Fibroblast of lung (primary cell): ENCODE measurements around the gene TMEM267.

Experiments
- CTCF ChIP-seq, 2 donors: IDR thresholded peaks in 1 of 2; conservative IDR thresholded peaks in 1 of 2; 1 replicate in 1 of 2; 2 replicates in 1 of 2; pipeline ENCODE4 v1.5.1; 2011 to 2012; ENCODE audit warnings: low read length in 2 of 2, control low read depth in 1 of 2, inconsistent platforms in 1 of 2, low read depth in 1 of 2, mild to moderate bottlenecking in 1 of 2
- EZH2 ChIP-seq: IDR thresholded peaks from 2 replicates; pipeline ENCODE4 v1.5.1; 2012; ENCODE audit warnings: low read length, control low read depth, mild to moderate bottlenecking; ENCODE audit errors: missing control alignments

- TF ChIP-seq CTCF (conservative IDR thresholded peaks at IDR 0.05 in 1 of 2, IDR thresholded peaks at IDR 0.05 in 1 of 2; ENCODE audit: low read depth in 1 of 2, low read length in 2 of 2) (no peak), EZH2 (no peak)
Measured at GRCh38 chr5:43491326-43491725, 7.7 kb upstream of the TMEM267 start.
